HepG2 (cell line): ENCODE results near the gene TM4SF4. TPM values are rescaled to one million over a fixed set of nuclear protein-coding genes. Genes with fewer than 3 reads are reported as not detected.

ENCODE experiments used
- AHR ChIP-seq: IDR thresholded peaks from 2 replicates; pipeline ENCODE4 v1.6.1; 2018; ENCODE audit warnings: missing genetic modification reagents, missing compliant biosample characterization
- BCLAF1 ChIP-seq: fragments of 450-650 bp; IDR thresholded peaks from 2 replicates; pipeline ENCODE4 v1.6.1; 2017; ENCODE audit warnings: mild to moderate bottlenecking
- EHMT2 ChIP-seq: fragments of 200-600 bp; sonication (generic); IDR thresholded peaks from 2 replicates; pipeline ENCODE4 v1.7.0; 2017; ENCODE audit warnings: antibody characterized with exemption, low read depth, low read length, borderline replicate concordance
- ESRRA ChIP-seq: sonication (generic); formaldehyde crosslinking; IDR thresholded peaks from 2 replicates; pipeline ENCODE4 v1.5.1; 2020; ENCODE audit warnings: mild to moderate bottlenecking, low read depth, missing genetic modification reagents
- MED1 ChIP-seq: sonication (generic); formaldehyde crosslinking; IDR thresholded peaks from 2 replicates; pipeline ENCODE4 v1.4.0; 2020; ENCODE audit warnings: missing genetic modification reagents
- MTERF4 ChIP-seq: sonication (generic); formaldehyde crosslinking; IDR thresholded peaks from 2 replicates; pipeline ENCODE4 v1.8.0; 2023; ENCODE audit warnings: mild to moderate bottlenecking, missing genetic modification reagents
- MYPOP ChIP-seq: sonication (generic); formaldehyde crosslinking; IDR thresholded peaks from 2 replicates; pipeline ENCODE4 v1.8.1; 2023; ENCODE audit warnings: mild to moderate bottlenecking, moderate library complexity, missing genetic modification reagents
- NKX3-1 ChIP-seq: sonication (generic); formaldehyde crosslinking; IDR thresholded peaks from 2 replicates; pipeline ENCODE4 v1.5.0; 2020; ENCODE audit warnings: missing genetic modification reagents
- THAP11 ChIP-seq: IDR thresholded peaks from 2 replicates; pipeline ENCODE4 v1.6.1; 2016; ENCODE audit warnings: missing biosample characterization, missing genetic modification reagents
- ZNF3 ChIP-seq: IDR thresholded peaks from 2 replicates; pipeline ENCODE4 v1.7.0; 2017; ENCODE audit warnings: inconsistent platforms
- ZNF44 ChIP-seq: sonication (generic); formaldehyde crosslinking; IDR thresholded peaks from 2 replicates; pipeline ENCODE4 v1.5.1; 2020; ENCODE audit warnings: mild to moderate bottlenecking, missing genetic modification reagents
- ZNF605 ChIP-seq: sonication (generic); formaldehyde crosslinking; IDR thresholded peaks from 2 replicates; pipeline ENCODE4 v1.8.0; 2022; ENCODE audit warnings: mild to moderate bottlenecking, missing genetic modification reagents
- ZNF614 ChIP-seq: IDR thresholded peaks from 2 replicates; pipeline ENCODE4 v1.6.1; 2018; ENCODE audit warnings: missing biosample characterization, missing genetic modification reagents, inconsistent platforms, borderline replicate concordance
- ZNF670 ChIP-seq: sonication (generic); formaldehyde crosslinking; IDR thresholded peaks from 2 replicates; pipeline ENCODE4 v1.8.0; 2022; ENCODE audit warnings: mild to moderate bottlenecking, missing genetic modification reagents, borderline replicate concordance
- ZNF773 ChIP-seq: sonication (generic); formaldehyde crosslinking; IDR thresholded peaks from 2 replicates; pipeline ENCODE4 v1.4.0; 2020; ENCODE audit warnings: missing genetic modification reagents, borderline replicate concordance
- ZNF800 ChIP-seq: sonication (generic); formaldehyde crosslinking; IDR thresholded peaks from 2 replicates; pipeline ENCODE4 v1.4.0; 2020; ENCODE audit warnings: missing genetic modification reagents
- polyA plus RNA-seq, 8 experiments: library from polyadenylated mRNA; depleted of rRNA in 3 of 8; stranded (reverse) in 7 of 8; unstranded in 1 of 8; fragments of >200 nt; fragmentation: Illumina TruSeq in 4 of 8; extraction: Trizol in 4 of 8; gene quantifications; 2 replicates each; pipeline versions ENCODE4 v1.2.1 to v1.2.3, GENCODE V29; 2011 to 2016; ENCODE audit warnings: low read depth in 4 of 8, missing spikeins in 1 of 8, mixed read lengths in 1 of 8; ENCODE audit not compliant: insufficient read depth in 1 of 8
- total RNA-seq, 5 experiments: library from RNA; depleted of rRNA; stranded (reverse); fragments of >200 nt; fragmentation: Illumina TruSeq; extraction: Trizol; gene quantifications; 2 replicates each; pipeline ENCODE4 v1.2.3, GENCODE V29; 2016; ENCODE audit warnings: low read depth in 1 of 5
- TF ChIP-seq, protein P1 (sequence below), 2 experiments: sonication (generic) in 1 of 2; formaldehyde crosslinking in 1 of 2; IDR thresholded peaks; 2 replicates each; pipeline versions ENCODE4 v1.5.1 to v1.6.1; 2011 to 2020; ENCODE audit warnings: borderline replicate concordance in 1 of 2, low read depth in 1 of 2, low read length in 1 of 2, mild to moderate bottlenecking in 1 of 2, missing genetic modification reagents in 1 of 2, moderate library complexity in 1 of 2
- TF ChIP-seq, protein P2 (sequence below): fragments of 450-650 bp; IDR thresholded peaks from 2 replicates; pipeline ENCODE4 v1.6.1; 2017

The TM4SF4 gene
- total and polyA plus RNA-seq, 2 of the 13 experiments (the other 11 are each of a cell fraction or from before 2014, with no cell fraction given): 0.63 to 0.95 TPM

DNA sequence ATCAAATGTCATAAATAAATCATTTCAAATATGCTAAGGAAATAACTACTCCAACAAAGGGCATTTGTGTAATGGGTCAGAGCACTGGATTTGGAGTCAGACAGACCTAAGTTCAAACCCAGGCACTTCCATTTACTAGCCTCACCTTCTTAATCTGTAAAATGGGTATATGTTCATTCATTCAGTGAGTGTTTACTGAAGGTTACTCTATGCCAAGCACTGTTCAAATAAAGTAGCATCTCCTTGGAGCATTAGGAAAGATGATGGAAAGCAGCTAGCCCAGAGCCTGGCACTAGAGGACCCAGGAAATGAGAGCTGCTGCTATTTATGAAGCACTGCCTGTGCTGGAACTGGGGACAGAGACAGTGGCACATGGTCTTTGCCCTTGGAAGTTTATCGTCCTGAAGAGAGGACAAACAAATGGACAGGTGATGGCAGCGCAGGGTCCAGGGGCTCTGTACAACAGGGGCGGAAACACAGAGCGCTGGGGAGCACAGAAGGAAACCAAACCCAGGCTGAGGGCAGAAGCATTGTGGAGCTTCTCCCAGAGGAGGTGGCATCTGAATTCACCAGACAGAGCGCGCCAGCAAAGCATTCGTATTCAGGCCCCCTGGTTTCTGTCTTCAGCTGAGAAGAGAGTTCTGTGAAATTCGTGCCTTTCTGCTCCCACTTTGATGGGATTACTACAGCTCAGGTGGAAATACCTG lies 19.0 kb downstream of the TM4SF4 start (continued):
- TF ChIP-seq AHR (CRISPR knock-in tag) (no peak), ZNF773 (CRISPR knock-in tag) (no peak), MYPOP (CRISPR knock-in tag) (0 out of 2 replicates have a peak, but pooled peaks have one; percentile 21), ZNF800 (0 out of 2 replicates have a peak, but pooled peaks have one; percentile 61), ESRRA (CRISPR knock-in tag) (peak; percentile 73; the same call in 1 of the 2 replicates), NKX3-1 (CRISPR knock-in tag) (no peak), ZNF670 (no peak), MED1 (CRISPR knock-in tag) (peak; percentile 83), ZNF614 (no peak), MTERF4 (CRISPR knock-in tag) (0 out of 2 replicates have a peak, but pooled peaks have one; percentile 78), ZNF44 (no peak), BCLAF1 (no peak), THAP11 (CRISPR knock-in tag) (peak; percentile 39; the same call in 1 of the 2 replicates), ZNF3 (CRISPR knock-in tag) (peak; percentile 89), EHMT2 (no peak), ZNF605 (CRISPR knock-in tag) (peak; percentile 70; the same call in 1 of the 2 replicates)
- TF ChIP-seq, protein P1, sequence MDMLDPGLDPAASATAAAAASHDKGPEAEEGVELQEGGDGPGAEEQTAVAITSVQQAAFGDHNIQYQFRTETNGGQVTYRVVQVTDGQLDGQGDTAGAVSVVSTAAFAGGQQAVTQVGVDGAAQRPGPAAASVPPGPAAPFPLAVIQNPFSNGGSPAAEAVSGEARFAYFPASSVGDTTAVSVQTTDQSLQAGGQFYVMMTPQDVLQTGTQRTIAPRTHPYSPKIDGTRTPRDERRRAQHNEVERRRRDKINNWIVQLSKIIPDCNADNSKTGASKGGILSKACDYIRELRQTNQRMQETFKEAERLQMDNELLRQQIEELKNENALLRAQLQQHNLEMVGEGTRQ (IDR thresholded peaks at IDR 0.05; ENCODE audit: low read depth, low read length): no peak
- TF ChIP-seq, protein P1 (CRISPR knock-in tag; IDR thresholded peaks at IDR 0.05; ENCODE audit: borderline replicate concordance): peak; percentile 50; the same call in 1 of the 2 replicates
- TF ChIP-seq, protein P2, sequence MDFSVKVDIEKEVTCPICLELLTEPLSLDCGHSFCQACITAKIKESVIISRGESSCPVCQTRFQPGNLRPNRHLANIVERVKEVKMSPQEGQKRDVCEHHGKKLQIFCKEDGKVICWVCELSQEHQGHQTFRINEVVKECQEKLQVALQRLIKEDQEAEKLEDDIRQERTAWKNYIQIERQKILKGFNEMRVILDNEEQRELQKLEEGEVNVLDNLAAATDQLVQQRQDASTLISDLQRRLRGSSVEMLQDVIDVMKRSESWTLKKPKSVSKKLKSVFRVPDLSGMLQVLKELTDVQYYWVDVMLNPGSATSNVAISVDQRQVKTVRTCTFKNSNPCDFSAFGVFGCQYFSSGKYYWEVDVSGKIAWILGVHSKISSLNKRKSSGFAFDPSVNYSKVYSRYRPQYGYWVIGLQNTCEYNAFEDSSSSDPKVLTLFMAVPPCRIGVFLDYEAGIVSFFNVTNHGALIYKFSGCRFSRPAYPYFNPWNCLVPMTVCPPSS: no peak
